ENCODE results near the gene KCNE2.

KCNE2 gene, protein sequence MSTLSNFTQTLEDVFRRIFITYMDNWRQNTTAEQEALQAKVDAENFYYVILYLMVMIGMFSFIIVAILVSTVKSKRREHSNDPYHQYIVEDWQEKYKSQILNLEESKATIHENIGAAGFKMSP

DNA sequence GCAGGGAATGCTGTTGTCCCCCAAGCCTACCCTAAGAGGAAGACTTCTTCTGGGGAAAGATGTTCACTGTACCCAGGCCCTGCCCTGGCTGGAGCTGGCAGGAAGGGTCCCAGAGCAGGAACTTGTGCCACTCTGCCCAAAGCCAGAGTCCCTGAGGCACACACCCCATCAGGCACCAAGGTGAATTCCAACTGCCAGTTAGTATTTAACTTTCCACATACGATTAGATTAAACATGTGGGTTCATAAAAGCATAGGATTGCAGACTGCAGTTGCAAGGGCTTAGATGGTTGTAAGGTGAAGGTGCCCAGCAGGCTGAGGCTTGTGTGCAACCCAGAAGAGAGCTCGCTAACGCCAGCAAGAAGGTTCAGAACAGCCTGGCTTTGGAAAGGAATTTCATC, at the start of gene KCNE2:
Gene KCNE2 (plus strand): TSS at position 274 of the 400 bp plus-strand sequence. CDS start 6,473 bp downstream, outside the sequence.
- CTCF ChIA-PET, result interaction anchor here (0.8 to 3.4 kb wide), 5 partner anchors 13 to 440 kb away, joined by 3 to 15 read pairs (median 9); no protein-coding TSS in a partner anchor
- Mint-ChIP-seq H3K27me3 (peaks cover 27% of the 10 kb centered on the region), H3K9me3 (no peaks in the 10 kb centered on the region), H3K27ac (no peak within 1 kb of the TSS), H3K4me1 (peaks cover 6% of the 10 kb centered on the region), H3K4me3 (no peak within 1 kb of the TSS), H3K36me3 (no peaks in the 10 kb centered on the region)
- DNase-seq, result no peak

DNA sequence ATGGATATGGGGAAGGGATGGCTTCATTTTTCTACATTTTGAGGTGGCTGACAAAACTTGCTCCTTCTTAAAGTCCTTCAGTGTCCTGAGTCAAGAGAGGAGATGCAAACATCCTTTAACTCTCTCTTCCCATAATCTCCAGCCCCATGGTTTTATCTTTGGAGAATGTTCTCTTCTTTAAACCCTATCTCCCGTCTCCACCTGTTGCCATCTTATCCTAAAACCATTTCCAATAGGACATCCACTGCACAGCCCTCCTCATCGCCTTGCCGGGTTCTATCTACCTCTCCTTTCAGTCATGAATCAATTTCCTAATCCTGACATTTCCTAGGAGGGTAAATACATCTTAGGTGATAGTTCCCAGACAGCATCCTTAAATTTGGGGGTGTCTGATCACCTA, 44.2 kb upstream of the KCNE2 start:
- H3K36me3 Mint-ChIP-seq, result no peaks in the 10 kb centered on the region
- CTCF ChIA-PET, result no interaction called here
- DNase-seq, result no peak
- peaks cover 2% of the 10 kb centered on the region for H3K9me3 Mint-ChIP-seq
- H3K4me1 Mint-ChIP-seq, result no peaks in the 10 kb centered on the region
- peaks cover 19% of the 10 kb centered on the region for H3K27me3 Mint-ChIP-seq
- H3K4me3 Mint-ChIP-seq, result no peak overlapping the region
- H3K27ac Mint-ChIP-seq, result no peak overlapping the region

DNA sequence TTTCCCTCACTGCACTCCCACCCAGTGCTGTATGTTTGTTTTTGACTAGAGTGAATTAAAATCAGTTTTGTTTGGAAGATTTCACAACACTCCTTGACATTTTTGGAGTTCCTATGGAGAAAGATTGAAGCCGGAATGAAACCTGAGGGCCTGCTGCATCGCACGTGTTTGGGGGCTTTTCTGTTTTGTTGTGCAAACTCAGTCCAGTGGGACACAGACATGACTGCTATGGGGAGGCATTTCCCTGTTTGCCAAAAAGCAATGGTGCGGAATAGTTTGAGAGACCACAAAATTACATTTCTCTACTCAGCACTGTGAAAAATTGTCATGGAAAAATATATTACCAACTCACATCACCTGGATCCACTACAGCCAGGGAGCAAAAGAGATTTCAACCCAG, 43.8 kb upstream of the KCNE2 start:
- Mint-ChIP-seq H3K27me3 (peaks cover 19% of the 10 kb centered on the region), H3K36me3 (no peaks in the 10 kb centered on the region), H3K9me3 (peaks cover 2% of the 10 kb centered on the region), H3K27ac (no peak overlapping the region), H3K4me1 (no peaks in the 10 kb centered on the region), H3K4me3 (no peak overlapping the region)
- CTCF ChIA-PET, result no interaction called here
- no peak for DNase-seq

DNA sequence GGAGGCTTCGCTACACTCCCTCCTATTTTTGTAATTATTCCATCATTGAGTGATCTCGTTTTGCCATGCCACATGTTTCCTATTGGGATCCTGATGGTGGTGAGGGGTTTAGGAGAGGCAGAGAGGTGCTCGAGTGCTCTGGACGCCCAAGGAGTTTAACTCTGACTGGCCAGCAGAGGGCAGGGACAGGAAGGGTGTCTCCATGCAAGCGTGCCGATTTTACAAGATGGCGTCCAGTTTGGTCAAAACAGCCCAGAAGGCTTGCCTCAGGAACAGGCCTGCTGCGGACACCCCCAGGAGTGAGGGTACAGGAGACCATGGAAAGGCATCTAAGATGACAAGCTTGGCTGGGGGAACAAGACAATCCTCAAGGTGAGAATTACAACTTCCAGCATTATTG, 33.8 kb upstream of the KCNE2 start:
- no peaks in the 10 kb centered on the region for H3K9me3 Mint-ChIP-seq
- no peaks in the 10 kb centered on the region for H3K36me3 Mint-ChIP-seq
- no peaks in the 10 kb centered on the region for H3K4me1 Mint-ChIP-seq
- CTCF ChIA-PET, result no interaction called here
- no peak for DNase-seq
- peaks cover 13% of the 10 kb centered on the region for H3K27me3 Mint-ChIP-seq
- no peak overlapping the region for H3K27ac Mint-ChIP-seq
- H3K4me3 Mint-ChIP-seq, result no peak overlapping the region

DNA sequence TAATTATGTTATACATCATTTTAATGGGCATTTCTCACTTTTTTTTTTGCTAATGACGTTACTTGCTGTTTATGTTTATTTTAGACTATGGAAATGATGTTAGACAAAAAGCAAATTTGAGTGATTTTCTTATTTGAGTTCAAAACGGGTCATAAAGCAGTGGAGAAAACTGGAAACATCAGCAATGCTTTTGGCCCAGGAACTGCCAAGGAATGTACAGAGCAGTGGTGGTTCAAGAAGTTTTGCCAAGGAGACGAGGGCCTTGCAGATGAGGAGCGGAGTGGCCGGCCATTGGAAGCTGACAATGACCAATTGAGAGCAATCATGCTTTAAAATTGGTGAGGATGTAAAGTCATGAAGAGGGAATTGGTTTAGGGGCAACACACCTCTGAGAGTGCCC, 32.1 kb upstream of the KCNE2 start:
- DNase-seq, result no peak
- H3K36me3 Mint-ChIP-seq, result no peaks in the 10 kb centered on the region
- no peaks in the 10 kb centered on the region for H3K9me3 Mint-ChIP-seq
- H3K27ac Mint-ChIP-seq, result no peak overlapping the region
- CTCF ChIA-PET, result interaction anchor here (1.2 kb wide), 1 partner anchor 13 kb away, joined by 3 read pairs; no protein-coding TSS in a partner anchor
- H3K4me1 Mint-ChIP-seq, result no peaks in the 10 kb centered on the region
- H3K27me3 Mint-ChIP-seq, result peaks cover 13% of the 10 kb centered on the region
- no peak overlapping the region for H3K4me3 Mint-ChIP-seq

DNA sequence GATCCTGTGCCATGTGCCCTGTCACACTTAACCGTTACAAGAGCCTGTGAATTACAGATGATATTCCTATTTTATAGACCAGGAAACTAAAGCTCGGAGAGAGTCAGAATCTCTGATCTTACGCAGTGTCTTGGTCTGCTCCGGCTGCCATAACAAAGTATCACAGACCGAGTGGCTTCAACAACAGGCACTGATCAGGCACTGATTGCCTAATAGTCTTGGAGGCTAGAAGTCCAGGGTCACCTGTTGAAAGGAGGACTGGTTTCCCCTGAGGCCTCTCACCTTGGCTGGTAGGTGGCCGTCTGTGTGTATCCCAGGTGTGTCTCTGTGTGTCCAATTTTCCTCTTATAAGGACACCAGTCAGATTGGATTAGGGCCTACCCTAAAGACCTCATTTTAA, 31.5 kb upstream of the KCNE2 start:
- Mint-ChIP-seq H3K4me3 (no peak overlapping the region), H3K27ac (no peak overlapping the region), H3K4me1 (no peaks in the 10 kb centered on the region), H3K27me3 (peaks cover 9% of the 10 kb centered on the region), H3K36me3 (no peaks in the 10 kb centered on the region), H3K9me3 (no peaks in the 10 kb centered on the region)
- CTCF ChIA-PET, result interaction anchor here (1.1 to 1.3 kb wide), 2 partner anchors 16 to 408 kb away, joined by 3 read pairs; no protein-coding TSS in a partner anchor
- no peak for DNase-seq

DNA sequence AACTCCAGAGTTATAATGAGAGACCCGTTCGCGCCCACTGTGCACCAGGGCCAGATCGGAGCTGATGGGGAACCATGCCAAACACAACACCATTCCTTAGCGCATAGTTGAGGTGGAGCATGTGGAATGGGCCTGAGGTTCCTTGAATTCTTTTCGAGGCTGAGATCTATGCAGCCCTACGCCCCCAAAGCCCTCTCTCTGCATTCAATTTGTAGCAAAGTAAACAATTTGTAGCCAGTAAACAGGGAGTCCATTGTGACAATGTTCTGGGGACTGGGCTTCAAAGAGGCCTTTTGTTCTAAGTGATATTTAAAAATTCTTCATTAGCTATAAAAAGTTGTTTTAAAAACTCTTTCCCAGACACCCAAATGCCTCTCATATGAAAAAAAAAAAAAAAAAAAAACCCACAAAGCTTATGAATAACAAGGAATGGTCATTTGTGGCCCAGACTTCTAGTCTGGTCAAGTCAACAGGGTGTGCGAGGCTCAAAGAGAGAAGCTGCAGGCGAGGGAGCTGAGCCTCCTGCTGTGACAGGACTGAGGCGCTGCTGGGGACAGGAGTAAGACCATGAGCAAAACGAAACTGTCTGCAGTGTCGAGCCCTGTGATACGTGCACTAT, 30.6 kb upstream of the KCNE2 start:
- CTCF ChIA-PET, result interaction anchor here (0.6 to 1.3 kb wide), 4 partner anchors 10 to 409 kb away, joined by 3 read pairs; no protein-coding TSS in a partner anchor
- Mint-ChIP-seq H3K27me3 (peaks cover 15% of the 10 kb centered on the region), H3K36me3 (no peaks in the 10 kb centered on the region), H3K4me1 (no peaks in the 10 kb centered on the region), H3K9me3 (no peaks in the 10 kb centered on the region), H3K27ac (no peak overlapping the region), H3K4me3 (no peak overlapping the region)
- no peak for DNase-seq

DNA sequence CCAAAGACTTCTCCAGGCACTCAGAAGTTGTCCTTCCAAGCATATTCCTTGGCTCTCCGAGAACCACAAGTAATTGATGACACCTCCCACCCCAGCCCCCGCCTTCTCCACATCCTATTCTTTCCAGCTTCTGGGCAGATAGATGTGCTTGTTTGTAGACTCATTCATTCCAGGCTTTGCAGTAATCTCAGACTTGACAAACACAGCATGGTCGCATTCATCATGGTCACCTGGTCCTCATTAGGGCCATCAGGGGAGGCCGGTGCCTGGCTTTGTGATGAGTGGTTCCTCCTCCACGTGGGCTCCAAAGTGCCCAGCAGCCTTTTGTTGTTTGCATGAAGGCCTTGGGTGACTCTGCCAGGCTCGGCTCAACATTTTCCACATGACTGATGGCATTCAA, 28.5 kb upstream of the KCNE2 start:
- DNase-seq, result no peak
- no peak overlapping the region for H3K4me3 Mint-ChIP-seq
- CTCF ChIA-PET, result interaction anchor here (1.5 kb wide), 2 partner anchors 12 to 28 kb away, joined by 3 to 6 read pairs; no protein-coding TSS in a partner anchor

DNA sequence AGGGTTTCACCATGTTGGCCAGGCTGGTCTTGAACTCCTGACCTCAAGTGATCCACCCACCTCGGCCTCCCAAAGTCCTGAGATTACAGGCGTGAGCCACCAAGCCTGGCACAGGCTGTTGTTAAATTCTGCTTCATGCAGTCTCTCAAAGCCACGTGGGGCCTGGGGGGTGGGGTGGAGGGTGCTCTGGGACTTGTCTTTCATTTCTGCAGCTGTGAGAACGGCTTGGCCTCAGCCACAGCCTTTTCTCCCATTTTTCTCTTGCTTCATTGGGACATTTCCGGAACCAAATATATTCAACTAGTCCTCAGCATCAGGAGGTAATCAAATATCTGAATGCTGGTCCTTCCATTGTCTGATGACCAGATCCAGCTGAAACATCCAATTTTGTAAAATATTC, 27.6 kb upstream of the KCNE2 start:
- DNase-seq, result no peak

More for the DNA sequence above, 28.5 kb upstream of the KCNE2 start:
- H3K9me3 Mint-ChIP-seq, result no peaks in the 10 kb centered on the region
- no peaks in the 10 kb centered on the region for H3K36me3 Mint-ChIP-seq
- no peaks in the 10 kb centered on the region for H3K4me1 Mint-ChIP-seq
- H3K27me3 Mint-ChIP-seq, result peaks cover 15% of the 10 kb centered on the region
- no peak overlapping the region for H3K27ac Mint-ChIP-seq

DNA sequence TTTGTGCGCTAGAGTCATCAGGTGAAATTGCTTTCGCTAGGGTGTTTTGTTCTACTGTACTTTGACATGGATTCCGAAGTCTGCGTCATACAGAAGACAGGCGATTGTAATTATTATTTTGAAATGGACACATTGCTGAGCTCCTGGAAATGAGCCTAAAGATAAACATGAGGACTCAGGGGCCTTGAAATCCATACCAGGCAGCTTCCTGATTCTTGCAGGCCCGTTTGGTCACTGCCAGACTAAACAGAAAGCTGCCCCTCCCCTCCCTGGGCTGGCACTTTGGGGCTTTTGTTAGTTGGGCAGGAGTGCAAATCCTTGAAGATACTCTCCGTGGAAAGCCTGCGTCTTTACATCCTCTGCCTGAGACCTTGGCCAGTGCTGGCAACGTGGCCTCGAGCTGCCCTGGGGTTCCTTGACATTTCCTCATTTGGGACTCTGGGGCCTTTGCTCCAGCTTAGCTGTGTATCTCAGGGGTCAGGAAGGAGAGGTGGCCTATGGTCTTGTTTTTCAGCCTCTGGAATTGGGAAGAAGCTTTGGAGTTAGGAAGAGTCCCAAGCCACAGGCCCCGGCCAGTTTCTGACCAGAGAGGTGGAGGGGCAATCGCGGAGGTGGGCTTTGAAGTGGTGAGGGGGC, 26.9 kb upstream of the KCNE2 start:
- CTCF ChIA-PET, result interaction anchor here (1.5 kb wide), 1 partner anchor 11 kb away, joined by 6 read pairs; no protein-coding TSS in a partner anchor

More for the DNA sequence above, 27.6 kb upstream of the KCNE2 start:
- H3K4me1 Mint-ChIP-seq, result no peaks in the 10 kb centered on the region
- H3K36me3 Mint-ChIP-seq, result no peaks in the 10 kb centered on the region
- CTCF ChIA-PET, result interaction anchor here (0.6 to 1.5 kb wide), 2 partner anchors 11 to 415 kb away, joined by 5 to 6 read pairs; no protein-coding TSS in a partner anchor
- no peak overlapping the region for H3K4me3 Mint-ChIP-seq
- H3K27ac Mint-ChIP-seq, result no peak overlapping the region
- H3K9me3 Mint-ChIP-seq, result no peaks in the 10 kb centered on the region
- peaks cover 10% of the 10 kb centered on the region for H3K27me3 Mint-ChIP-seq

DNA sequence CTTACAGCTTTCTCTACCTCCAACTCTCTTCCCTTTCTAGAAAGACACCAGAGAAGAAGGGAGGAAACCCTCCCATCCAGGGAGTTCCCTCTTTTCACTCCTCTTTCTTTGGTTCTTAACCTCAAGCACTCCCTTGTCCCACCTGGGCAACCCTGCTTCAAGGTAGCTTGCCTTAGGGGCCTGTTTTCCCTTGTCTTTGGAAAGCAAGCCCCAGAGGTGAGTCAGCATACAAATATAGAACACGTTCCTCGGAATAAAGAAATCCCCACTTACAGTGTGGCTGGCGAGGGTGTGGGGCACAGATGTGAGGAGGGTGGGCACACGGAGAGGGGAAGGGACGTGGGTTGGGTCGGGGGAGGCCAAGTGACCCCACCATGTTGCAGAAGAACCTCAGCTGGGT, 26.1 kb upstream of the KCNE2 start:
- CTCF ChIA-PET, result no interaction called here
- no peak overlapping the region for H3K4me3 Mint-ChIP-seq
- no peaks in the 10 kb centered on the region for H3K36me3 Mint-ChIP-seq
- no peak for DNase-seq
- H3K4me1 Mint-ChIP-seq, result no peaks in the 10 kb centered on the region
- peaks cover 10% of the 10 kb centered on the region for H3K27me3 Mint-ChIP-seq
- H3K9me3 Mint-ChIP-seq, result no peaks in the 10 kb centered on the region
- H3K27ac Mint-ChIP-seq, result peak overlapping the region; percentile 55

More for the DNA sequence above, 26.9 kb upstream of the KCNE2 start:
- Mint-ChIP-seq H3K9me3 (no peaks in the 10 kb centered on the region), H3K4me3 (no peak overlapping the region), H3K27ac (no peak overlapping the region), H3K27me3 (peaks cover 10% of the 10 kb centered on the region), H3K4me1 (no peaks in the 10 kb centered on the region), H3K36me3 (no peaks in the 10 kb centered on the region)
- DNase-seq, result no peak

DNA sequence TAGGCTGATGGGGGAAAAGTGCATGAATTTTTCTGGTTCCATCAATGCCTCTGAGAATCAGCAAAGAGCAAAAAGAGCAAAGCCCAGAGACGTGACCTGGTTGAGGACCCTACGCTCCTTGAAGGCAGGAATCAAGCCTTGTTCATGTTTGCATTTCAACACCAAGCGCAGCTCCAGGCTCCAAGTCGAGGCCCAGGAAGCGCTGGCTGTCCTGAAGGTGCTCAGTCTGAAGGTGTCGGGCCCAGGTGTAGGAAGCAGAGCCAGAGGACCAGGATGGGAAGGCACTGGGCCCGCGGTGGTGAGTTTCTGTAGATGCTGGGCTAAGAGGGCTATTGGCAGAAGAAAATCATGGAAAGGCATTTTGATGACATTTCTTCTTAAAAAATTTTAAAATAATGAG, 25.6 kb upstream of the KCNE2 start:
- Mint-ChIP-seq H3K9me3 (no peaks in the 10 kb centered on the region), H3K27ac (no peak overlapping the region), H3K4me3 (no peak overlapping the region), H3K27me3 (peaks cover 10% of the 10 kb centered on the region), H3K36me3 (no peaks in the 10 kb centered on the region), H3K4me1 (no peaks in the 10 kb centered on the region)
- DNase-seq, result no peak
- CTCF ChIA-PET, result interaction anchor here (1.8 kb wide), 1 partner anchor 9 kb away, joined by 5 read pairs; no protein-coding TSS in a partner anchor

DNA sequence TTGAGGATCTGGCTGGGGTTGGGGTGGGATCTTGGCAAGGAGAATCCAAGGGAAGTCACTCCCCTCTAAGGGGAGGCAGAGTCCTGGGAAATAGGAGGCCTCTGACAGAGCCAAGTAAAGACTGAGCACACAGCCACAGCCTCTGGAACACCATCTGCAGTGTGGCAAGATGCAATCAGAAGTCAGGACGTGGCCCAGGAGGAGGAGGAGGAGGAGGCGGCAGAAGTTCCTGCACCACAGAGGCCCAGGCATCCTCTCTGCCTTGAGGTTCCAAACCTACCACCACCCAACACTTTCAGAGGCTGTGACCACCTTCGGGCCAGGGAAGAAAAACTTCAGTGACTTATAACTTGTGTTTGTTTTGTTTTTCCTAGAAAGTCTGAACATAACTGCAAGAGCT, 23.7 kb upstream of the KCNE2 start:
- Mint-ChIP-seq H3K27me3 (peaks cover 10% of the 10 kb centered on the region), H3K36me3 (no peaks in the 10 kb centered on the region), H3K4me3 (no peak overlapping the region), H3K4me1 (no peaks in the 10 kb centered on the region), H3K27ac (no peak overlapping the region), H3K9me3 (no peaks in the 10 kb centered on the region)
- no peak for DNase-seq
- CTCF ChIA-PET, result no interaction called here

DNA sequence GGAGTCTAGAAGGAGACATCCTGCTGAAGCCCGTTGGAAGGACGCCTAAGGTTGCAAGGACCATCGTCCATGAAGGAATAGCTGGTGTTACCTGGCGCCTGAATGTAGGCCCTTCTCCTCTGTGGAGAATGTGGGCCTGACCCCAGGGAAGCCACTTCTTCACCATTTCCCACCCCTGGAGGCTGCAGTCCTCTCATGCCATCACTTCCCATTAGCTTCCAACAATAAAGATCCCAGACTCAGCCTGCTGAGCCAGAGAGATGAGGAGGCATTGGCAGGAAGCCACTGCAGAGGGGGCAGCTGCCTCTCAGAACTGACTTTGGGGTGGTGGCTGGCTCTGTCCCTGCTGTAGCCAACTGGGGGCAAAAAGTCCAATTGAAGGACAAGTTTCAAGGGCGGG, 21.3 kb upstream of the KCNE2 start:
- Mint-ChIP-seq H3K9me3 (no peaks in the 10 kb centered on the region), H3K4me3 (no peak overlapping the region)

More for the DNA sequence above, 21.3 kb upstream of the KCNE2 start:
- CTCF ChIA-PET, result no interaction called here
- DNase-seq, result no peak
- H3K27me3 Mint-ChIP-seq, result peaks cover 26% of the 10 kb centered on the region
- no peaks in the 10 kb centered on the region for H3K4me1 Mint-ChIP-seq
- no peaks in the 10 kb centered on the region for H3K36me3 Mint-ChIP-seq
- H3K27ac Mint-ChIP-seq, result no peak overlapping the region

All from activated naive CD4-positive, alpha-beta T cell treated with anti-CD3 and anti-CD28 coated beads, Interleukin-2, amount 10 ng/mL, durations not matched to agents 7 days and 5 days (primary cell).